Stimulated activated memory B cell treated with anti-CD40 and anti-IgM and Interleukin-4, amounts not matched to agents 10 μg/mL and 1 μg/mL and 100 μg/mL, for 72 hours (primary cell): ENCODE results near the gene XRCC6.
A peak's percentile ranks its signal among the peaks of the same experiment; 100 is the strongest.
"Not testable (repeated sequence)": the region's sequence is repeated elsewhere in the genome, so short reads cannot be mapped to it uniquely, and the experiment has no call there.

Experiments used
- ATAC-seq: fragments of 150-1000 bp; cut with Tn5 transposase; 2 replicates; pipeline ENCODE4 v1.10.0; 2021
- H3K27ac Mint-ChIP-seq: one replicate; pipeline ENCODE4 v1.8.0; 2022; ENCODE audit warnings: mild to moderate bottlenecking, mixed read lengths
- H3K27me3 Mint-ChIP-seq: one replicate; pipeline ENCODE4 v1.8.0; 2022; ENCODE audit warnings: mixed read lengths
- H3K36me3 Mint-ChIP-seq: one replicate; pipeline ENCODE4 v1.8.0; 2022; ENCODE audit warnings: mixed read lengths
- H3K4me1 Mint-ChIP-seq: one replicate; pipeline ENCODE4 v1.8.0; 2022; ENCODE audit warnings: mixed read lengths
- H3K4me3 Mint-ChIP-seq: one replicate; pipeline ENCODE4 v1.8.0; 2022; ENCODE audit warnings: mild to moderate bottlenecking, moderate library complexity, mixed read lengths
- H3K9me3 Mint-ChIP-seq: one replicate; pipeline ENCODE4 v1.8.0; 2022; ENCODE audit warnings: mixed read lengths

XRCC6 gene

GRCh38 chr22:41682033-41682807 is 61.1 kb downstream of the XRCC6 start:
- H3K9me3 Mint-ChIP-seq = no peaks in the 10 kb centered on the region
- ATAC-seq = peak; percentile 98
- H3K27me3 Mint-ChIP-seq = no peaks in the 10 kb centered on the region
- H3K4me1 Mint-ChIP-seq = peaks cover 37% of the 10 kb centered on the region
- peak overlapping the region; percentile 96 for H3K27ac Mint-ChIP-seq
- peak overlapping the region; percentile 99 for H3K4me3 Mint-ChIP-seq
- H3K36me3 Mint-ChIP-seq = peaks cover 31% of the 10 kb centered on the region

- Mint-ChIP-seq H3K27ac (peak overlapping the region; percentile 96), H3K27me3 (no peaks in the 10 kb centered on the region), H3K4me3 (peak overlapping the region; percentile 99), H3K9me3 (no peaks in the 10 kb centered on the region), H3K36me3 (peaks cover 25% of the 10 kb centered on the region), H3K4me1 (peaks cover 39% of the 10 kb centered on the region)
- no peak for ATAC-seq
Measured at GRCh38 chr22:41683052-41683451, 62.0 kb downstream of the XRCC6 start.

DNA sequence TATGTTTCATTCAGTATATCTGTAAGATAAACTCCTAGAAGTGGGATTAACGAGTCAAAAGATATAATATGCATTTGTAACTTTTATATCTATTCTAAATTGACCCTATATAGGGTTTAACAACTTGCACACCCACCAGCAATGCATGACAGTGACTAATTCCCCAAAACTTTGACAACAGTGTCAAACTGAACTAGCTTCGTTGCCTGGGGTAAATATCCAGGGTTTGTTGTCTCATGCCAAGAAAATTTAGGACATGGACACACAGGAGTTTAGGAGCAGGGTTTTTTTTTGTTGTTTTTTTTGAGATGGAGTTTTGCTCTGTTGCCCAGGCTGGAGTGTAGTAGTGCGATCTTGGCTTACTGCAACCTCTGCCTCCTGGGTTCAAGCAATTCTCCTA is 62.5 kb downstream of the XRCC6 start:
- H3K36me3 Mint-ChIP-seq = peaks cover 20% of the 10 kb centered on the region
- no peak overlapping the region for H3K27ac Mint-ChIP-seq
- no peaks in the 10 kb centered on the region for H3K9me3 Mint-ChIP-seq
- peaks cover 42% of the 10 kb centered on the region for H3K4me1 Mint-ChIP-seq
- no peak overlapping the region for H3K4me3 Mint-ChIP-seq
- H3K27me3 Mint-ChIP-seq = no peaks in the 10 kb centered on the region
- no peak for ATAC-seq

- Mint-ChIP-seq H3K27me3 (no peaks in the 10 kb centered on the region), H3K4me3 (no peak overlapping the region), H3K4me1 (peaks cover 47% of the 10 kb centered on the region), H3K27ac (no peak overlapping the region), H3K9me3 (no peaks in the 10 kb centered on the region), H3K36me3 (peaks cover 18% of the 10 kb centered on the region)
- ATAC-seq = no peak
Measured at GRCh38 chr22:41684194-41684593, 63.1 kb downstream of the XRCC6 start.

- H3K4me3 Mint-ChIP-seq = peak overlapping the region; percentile 93
Measured at GRCh38 chr22:41686890-41687289, 65.8 kb downstream of the XRCC6 start.

DNA sequence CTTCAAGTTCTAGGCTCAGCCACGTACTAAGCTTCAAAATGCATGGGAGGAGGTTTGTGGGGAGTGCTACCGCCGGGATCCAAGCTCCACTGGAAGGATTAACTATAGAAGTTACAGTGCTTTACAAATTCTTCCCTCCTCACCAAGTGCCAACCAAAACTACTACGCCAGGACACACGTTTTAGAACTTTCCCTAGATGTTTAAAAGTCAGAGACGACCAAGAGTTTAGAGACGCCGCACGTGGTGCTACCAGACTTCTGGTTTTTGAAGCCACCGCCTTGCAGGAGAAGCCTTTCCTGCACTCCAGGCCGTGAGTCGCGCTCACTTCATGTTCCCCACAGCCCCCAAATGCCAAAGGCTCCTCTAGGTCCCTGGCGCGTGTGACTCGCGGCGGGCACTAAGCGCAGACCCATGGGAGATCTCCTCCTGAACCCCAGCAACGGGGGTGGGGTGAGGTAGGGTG is 66.8 kb downstream of the XRCC6 start:
- Mint-ChIP-seq H3K27me3 (no peaks in the 10 kb centered on the region), H3K27ac (peak overlapping the region; percentile 96), H3K4me3 (peak overlapping the region; percentile 93), H3K9me3 (no peaks in the 10 kb centered on the region), H3K36me3 (peaks cover 5% of the 10 kb centered on the region), H3K4me1 (peaks cover 47% of the 10 kb centered on the region)
- ATAC-seq = peak; percentile 44

More at GRCh38 chr22:41686890-41687289, 65.8 kb downstream of the XRCC6 start:
- H3K27ac Mint-ChIP-seq = peak overlapping the region; percentile 96
- peaks cover 52% of the 10 kb centered on the region for H3K4me1 Mint-ChIP-seq
- H3K9me3 Mint-ChIP-seq, ATAC-seq, H3K27me3 Mint-ChIP-seq: not testable (repeated sequence)
- H3K36me3 Mint-ChIP-seq = peaks cover 11% of the 10 kb centered on the region

GRCh38 chr22:41688365-41689211 is 67.5 kb downstream of the XRCC6 start, which contains the start of gene SNU13:
SNU13 (minus strand) TSS chr22:41688867; CDS start chr22:41688796, 71 bp downstream.
- Mint-ChIP-seq H3K27ac (peak within 1 kb of the TSS; percentile 96), H3K27me3 (no peaks in the 10 kb centered on the region), H3K36me3 (peaks cover 5% of the 10 kb centered on the region), H3K4me1 (peaks cover 47% of the 10 kb centered on the region), H3K9me3 (no peaks in the 10 kb centered on the region), H3K4me3 (peak within 1 kb of the TSS; percentile 93)
- ATAC-seq = peak; percentile 96

- no peak for ATAC-seq
- Mint-ChIP-seq H3K36me3 (no peaks in the 10 kb centered on the region), H3K9me3 (no peaks in the 10 kb centered on the region), H3K27ac (peak overlapping the region; percentile 96), H3K4me3 (no peak overlapping the region), H3K4me1 (peaks cover 39% of the 10 kb centered on the region), H3K27me3 (no peaks in the 10 kb centered on the region)
Measured at GRCh38 chr22:41690476-41690875, 69.4 kb downstream of the XRCC6 start.

DNA sequence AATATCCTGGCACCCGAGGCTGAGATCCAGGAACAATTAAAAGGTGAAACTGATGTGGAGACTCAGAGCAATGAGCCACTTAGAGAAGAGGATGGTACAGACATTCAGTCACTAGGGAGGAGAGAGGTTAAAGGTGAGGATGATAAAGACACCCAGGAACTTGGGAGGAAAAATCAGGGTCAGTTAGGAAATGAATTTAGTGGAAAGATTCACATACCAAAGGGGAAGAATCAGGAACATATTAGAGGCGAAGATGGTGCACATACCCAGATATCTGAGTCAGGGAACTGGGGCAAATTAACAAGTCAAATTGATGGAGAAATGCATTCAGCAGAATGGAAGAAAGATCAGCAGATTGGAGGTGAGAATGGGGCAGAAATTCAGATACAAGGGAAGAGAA is 74.1 kb downstream of the XRCC6 start:
- no peak overlapping the region for H3K4me3 Mint-ChIP-seq
- no peaks in the 10 kb centered on the region for H3K36me3 Mint-ChIP-seq
- peaks cover 23% of the 10 kb centered on the region for H3K4me1 Mint-ChIP-seq
- no peaks in the 10 kb centered on the region for H3K27me3 Mint-ChIP-seq
- ATAC-seq = no peak
- no peak overlapping the region for H3K27ac Mint-ChIP-seq
- H3K9me3 Mint-ChIP-seq = no peaks in the 10 kb centered on the region

- Mint-ChIP-seq H3K4me3 (no peak overlapping the region), H3K27me3 (no peaks in the 10 kb centered on the region), H3K4me1 (peaks cover 15% of the 10 kb centered on the region), H3K9me3 (no peaks in the 10 kb centered on the region), H3K27ac (peak overlapping the region; percentile 81), H3K36me3 (no peaks in the 10 kb centered on the region)
- no peak for ATAC-seq
Measured at GRCh38 chr22:41696703-41697102, 75.6 kb downstream of the XRCC6 start.

- Mint-ChIP-seq H3K36me3 (no peaks in the 10 kb centered on the region), H3K27ac (peak overlapping the region; percentile 81), H3K4me1 (peaks cover 15% of the 10 kb centered on the region), H3K4me3 (peak overlapping the region; percentile 65), H3K27me3 (no peaks in the 10 kb centered on the region), H3K9me3 (no peaks in the 10 kb centered on the region)
- peak; percentile 79 for ATAC-seq
Measured at GRCh38 chr22:41697126-41697775, 76.2 kb downstream of the XRCC6 start.

DNA sequence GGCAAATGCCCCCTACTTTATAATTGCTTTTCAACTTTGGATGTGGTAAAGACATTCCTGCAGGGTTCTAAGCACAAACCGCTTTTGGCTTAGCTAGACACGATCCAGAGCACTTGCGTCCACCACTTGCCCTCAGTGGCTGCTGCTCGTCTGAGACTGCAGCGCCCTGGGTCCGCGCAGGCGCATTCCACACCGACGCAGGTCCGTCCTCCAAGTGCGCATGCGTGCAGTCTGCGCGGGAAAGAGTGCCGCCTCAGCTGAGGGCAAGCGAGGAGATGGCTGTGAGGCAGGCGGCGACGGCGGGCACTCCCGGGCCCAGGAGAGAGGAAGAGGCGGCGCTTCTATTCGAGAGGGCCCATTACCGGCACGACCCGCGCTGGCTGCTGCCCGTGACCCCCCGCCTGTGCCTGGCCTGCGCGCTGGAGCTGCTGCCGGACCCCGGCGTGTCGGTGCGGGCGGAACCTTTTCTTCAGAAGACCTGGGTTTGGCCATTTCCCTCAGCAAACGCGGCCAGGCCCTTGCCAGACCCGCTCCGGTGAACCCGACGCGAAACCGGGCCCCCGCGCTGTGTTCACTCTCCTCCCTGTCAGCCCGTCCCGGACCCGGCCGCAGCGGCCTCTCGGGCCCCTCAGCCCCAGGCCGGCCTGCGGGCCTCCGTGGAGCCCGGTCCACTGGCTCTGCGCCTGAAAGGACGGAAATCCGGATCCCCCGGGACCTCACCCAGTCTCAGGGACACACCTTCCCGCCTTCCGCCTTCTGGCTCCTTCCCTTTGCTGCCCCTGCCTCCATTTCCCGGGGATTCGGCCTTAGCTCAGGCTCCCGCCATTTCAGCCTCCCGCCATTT is 78.4 kb downstream of the XRCC6 start, which contains the start of gene MEI1:
MEI1 (plus strand) TSS at position 240 of the 844 bp plus-strand sequence; CDS start at position 276, 36 bp downstream.
- Mint-ChIP-seq H3K36me3 (no peaks in the 10 kb centered on the region), H3K27me3 (no peaks in the 10 kb centered on the region), H3K9me3 (no peaks in the 10 kb centered on the region), H3K4me3 (peak within 1 kb of the TSS; percentile 68), H3K4me1 (peaks cover 15% of the 10 kb centered on the region), H3K27ac (peak within 1 kb of the TSS; percentile 35)
- peak; percentile 79 for ATAC-seq

- Mint-ChIP-seq H3K27me3 (no peaks in the 10 kb centered on the region), H3K4me1 (peaks cover 15% of the 10 kb centered on the region), H3K36me3 (no peaks in the 10 kb centered on the region), H3K27ac (no peak overlapping the region), H3K9me3 (no peaks in the 10 kb centered on the region), H3K4me3 (no peak overlapping the region)
- ATAC-seq = no peak
Measured at GRCh38 chr22:41700108-41700364, 78.9 kb downstream of the XRCC6 start.

DNA sequence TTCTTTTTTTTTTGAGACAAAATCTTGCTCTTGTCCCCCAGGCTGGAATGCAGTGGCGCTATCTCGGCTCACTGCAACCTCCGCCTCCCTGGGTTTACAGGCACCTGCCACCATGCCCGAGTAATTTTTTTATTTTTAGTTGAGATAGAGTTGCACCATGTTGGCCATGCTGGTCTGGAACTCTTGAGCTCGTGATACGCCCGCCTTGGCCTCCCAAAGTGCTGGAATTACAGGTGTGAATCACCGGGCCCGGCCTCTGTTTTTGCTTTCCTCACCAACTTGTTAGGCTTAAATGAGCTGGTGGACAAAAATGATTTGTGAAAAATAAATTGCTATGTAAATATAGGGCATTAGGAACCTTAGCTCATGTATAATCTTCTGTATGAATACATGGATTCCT is 81.7 kb downstream of the XRCC6 start:
- H3K27ac Mint-ChIP-seq = no peak overlapping the region
- H3K27me3 Mint-ChIP-seq = no peaks in the 10 kb centered on the region
- H3K36me3 Mint-ChIP-seq = no peaks in the 10 kb centered on the region
- no peaks in the 10 kb centered on the region for H3K9me3 Mint-ChIP-seq
- no peak overlapping the region for H3K4me3 Mint-ChIP-seq
- no peak for ATAC-seq
- peaks cover 6% of the 10 kb centered on the region for H3K4me1 Mint-ChIP-seq
